GM21360 (cell line): ENCODE results near the gene RNF112.
A peak's percentile ranks its signal among the peaks of the same experiment; 100 is the strongest.

Source experiments
- ATAC-seq: cut with Tn5 transposase; IDR thresholded peaks from one replicate; pipeline ENCODE4 v1.9.1; 2021; ENCODE audit warnings: mild to moderate bottlenecking, moderate library complexity; ENCODE audit not compliant: unreplicated experiment

RNF112 gene

GRCh38 chr17:19372866-19373504 lies 38.0 kb upstream of the RNF112 start:
- no peak for ATAC-seq

- ATAC-seq = no peak
Measured at GRCh38 chr17:19374136-19374535, 36.9 kb upstream of the RNF112 start.

DNA sequence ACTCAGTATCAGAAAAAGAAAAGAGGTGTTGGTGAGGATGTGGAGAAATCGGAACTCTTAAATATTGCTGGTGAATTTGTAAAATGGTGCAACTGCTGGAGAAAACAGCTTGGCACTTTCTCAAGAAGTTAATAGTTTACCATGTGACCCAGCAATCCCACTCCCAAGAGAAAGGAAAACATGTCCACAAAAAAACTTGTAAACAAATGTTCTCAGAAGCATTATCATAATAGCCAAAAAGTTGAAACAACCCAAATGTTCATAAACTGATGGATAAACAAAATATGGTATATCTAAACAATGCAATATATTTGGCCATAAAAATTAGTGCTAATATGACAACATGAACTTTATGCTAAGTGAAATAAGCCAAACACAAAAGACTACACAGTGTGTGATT lies 35.3 kb upstream of the RNF112 start:
- ATAC-seq = no peak

DNA sequence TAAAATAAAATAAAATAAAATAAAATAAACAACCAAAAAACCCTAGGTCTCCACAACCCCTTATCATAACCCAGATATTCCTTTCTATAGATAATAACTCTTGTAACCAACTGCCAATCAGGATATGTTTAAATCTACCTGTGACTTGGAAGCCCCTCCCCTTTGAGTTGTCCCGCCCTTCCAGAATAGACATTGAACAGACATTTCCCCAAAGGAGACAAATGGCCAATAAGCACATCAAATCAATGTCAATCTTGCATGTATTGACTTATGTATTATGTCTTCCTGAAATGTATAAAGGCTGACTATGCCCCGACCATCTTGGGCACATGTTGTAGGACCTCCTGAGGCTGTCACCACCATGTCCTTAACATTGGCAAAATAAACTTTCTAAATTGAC lies 34.2 kb upstream of the RNF112 start:
- ATAC-seq = no peak

DNA sequence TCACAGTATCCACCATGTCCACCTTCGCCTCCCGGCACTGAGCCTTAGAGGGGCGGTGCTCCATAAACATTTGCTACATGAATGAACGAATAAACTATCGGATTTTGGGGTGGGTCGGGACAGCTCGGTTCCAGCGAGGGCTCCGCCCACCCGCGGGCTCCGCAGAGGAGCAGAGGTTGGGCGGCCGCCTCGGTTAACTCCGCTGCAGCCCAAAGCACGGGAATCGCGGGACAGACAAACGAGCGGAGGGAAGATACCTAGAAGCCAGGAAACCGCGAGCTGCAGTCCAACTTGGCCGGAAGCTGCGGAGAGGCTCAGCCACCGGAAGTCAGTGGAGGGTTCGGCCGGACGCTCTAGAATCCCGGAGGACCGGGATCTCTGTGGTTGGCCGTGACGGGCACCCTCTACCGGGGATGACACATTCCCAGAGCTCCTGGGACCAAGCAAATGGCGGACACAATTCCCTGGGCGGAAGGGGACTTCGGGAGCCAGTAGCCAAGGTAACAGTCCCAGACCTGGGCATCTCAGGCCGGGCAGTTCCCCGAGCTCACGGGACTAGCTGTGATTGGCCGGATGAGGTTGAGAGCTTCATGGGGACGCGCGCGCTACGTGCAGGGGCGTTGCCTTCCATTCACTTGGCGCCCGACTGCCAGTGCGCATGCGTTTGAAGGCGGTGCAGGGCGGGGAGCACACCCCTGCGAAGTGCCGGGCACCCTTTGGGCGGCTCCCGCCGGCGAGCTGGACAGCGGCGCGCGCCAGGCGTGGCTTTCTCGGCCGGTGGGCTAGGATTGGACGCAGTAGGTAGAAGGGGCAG lies 33.2 kb upstream of the RNF112 start:
- ATAC-seq = peak; percentile 85

DNA sequence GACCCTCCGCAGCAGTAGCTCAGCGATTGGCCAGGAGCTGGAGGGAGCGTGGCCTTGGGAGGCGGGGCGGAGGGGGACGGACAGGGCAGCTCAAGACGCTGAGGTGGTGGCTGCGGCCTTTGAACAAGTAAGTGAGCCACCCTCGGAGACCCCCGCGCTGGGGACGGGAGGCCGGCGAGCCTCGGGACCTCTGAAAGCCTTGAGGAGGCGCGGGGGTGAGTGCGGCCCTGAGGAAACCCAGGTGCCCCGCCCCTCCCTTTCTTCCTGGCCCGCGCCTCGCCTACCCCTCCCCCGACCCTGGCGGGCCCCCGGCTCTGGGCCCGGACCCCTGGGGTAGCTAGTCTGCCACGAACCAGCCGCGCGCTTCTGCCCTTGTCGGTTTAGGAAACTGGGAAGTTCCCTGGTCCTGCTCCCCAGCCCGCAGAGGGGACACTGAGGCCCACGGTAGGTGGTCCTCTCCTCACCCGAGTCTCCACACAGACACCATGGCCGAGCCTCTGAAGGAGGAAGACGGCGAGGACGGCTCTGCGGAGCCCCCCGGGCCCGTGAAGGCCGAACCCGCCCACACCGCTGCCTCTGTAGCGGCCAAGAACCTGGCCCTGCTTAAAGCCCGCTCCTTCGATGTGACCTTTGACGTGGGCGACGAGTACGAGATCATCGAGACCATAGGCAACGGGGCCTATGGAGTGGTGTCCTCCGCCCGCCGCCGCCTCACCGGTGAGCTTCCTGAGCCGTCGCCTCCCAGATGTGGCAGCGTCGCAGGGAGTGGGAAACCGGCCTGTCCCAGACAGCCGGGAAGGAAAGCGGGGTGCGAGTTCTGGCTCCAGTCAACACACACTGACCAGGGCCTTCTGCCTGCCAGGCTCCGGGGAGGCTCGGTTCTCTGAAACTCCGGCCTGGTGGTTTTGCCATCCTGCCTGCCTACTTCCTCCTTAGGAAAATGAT lies 32.3 kb upstream of the RNF112 start, which contains the start of gene MAPK7:
TSS of gene MAPK7 (plus strand) at position 83 of the 945 bp plus-strand sequence. CDS start at position 486, 403 bp downstream.
- ATAC-seq = no peak

DNA sequence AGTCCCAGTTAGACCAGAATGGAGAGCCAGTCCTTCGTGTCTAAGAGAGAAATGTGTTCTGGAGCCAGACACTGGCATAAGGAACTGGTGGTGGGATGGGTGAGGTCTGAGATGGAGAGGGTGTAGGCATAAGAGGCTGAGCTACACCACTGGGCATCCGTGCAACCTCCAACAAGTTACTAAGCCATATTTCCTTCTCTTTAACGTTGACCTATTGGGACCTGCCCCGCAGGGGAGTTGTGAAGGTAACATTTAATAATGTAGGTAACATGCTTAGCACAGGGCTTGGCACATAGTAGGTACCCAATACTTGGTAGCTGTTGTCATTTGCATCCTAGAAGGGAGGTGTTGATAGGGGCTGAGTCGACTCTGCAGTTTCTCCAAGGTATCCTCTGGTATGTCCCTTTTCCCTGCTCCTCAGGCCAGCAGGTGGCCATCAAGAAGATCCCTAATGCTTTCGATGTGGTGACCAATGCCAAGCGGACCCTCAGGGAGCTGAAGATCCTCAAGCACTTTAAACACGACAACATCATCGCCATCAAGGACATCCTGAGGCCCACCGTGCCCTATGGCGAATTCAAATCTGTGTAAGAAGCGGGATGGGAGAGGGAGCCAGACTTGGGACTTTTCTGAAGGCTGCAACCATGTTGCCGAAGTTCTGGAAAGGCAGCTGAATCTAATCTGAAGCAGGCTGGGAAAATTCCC lies 31.5 kb upstream of the RNF112 start:
- ATAC-seq = no peak

GRCh38 chr17:19380481-19381301 lies 30.3 kb upstream of the RNF112 start:
- ATAC-seq = no peak

GRCh38 chr17:19381361-19381740 lies 29.7 kb upstream of the RNF112 start:
- no peak for ATAC-seq

DNA sequence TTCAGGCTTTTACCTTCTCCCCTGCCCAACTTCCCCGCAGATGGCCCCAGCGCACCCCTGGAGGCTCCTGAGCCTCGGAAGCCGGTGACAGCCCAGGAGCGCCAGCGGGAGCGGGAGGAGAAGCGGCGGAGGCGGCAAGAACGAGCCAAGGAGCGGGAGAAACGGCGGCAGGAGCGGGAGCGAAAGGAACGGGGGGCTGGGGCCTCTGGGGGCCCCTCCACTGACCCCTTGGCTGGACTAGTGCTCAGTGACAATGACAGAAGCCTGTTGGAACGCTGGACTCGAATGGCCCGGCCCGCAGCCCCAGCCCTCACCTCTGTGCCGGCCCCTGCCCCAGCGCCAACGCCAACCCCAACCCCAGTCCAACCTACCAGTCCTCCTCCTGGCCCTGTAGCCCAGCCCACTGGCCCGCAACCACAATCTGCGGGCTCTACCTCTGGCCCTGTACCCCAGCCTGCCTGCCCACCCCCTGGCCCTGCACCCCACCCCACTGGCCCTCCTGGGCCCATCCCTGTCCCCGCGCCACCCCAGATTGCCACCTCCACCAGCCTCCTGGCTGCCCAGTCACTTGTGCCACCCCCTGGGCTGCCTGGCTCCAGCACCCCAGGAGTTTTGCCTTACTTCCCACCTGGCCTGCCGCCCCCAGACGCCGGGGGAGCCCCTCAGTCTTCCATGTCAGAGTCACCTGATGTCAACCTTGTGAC lies 29.1 kb upstream of the RNF112 start:
- no peak for ATAC-seq

GRCh38 chr17:19382531-19383444 lies 28.2 kb upstream of the RNF112 start:
- no peak for ATAC-seq

GRCh38 chr17:19383681-19384470 lies 27.2 kb upstream of the RNF112 start:
- no peak for ATAC-seq

GRCh38 chr17:19384723-19385391 lies 26.2 kb upstream of the RNF112 start:
- ATAC-seq = no peak

DNA sequence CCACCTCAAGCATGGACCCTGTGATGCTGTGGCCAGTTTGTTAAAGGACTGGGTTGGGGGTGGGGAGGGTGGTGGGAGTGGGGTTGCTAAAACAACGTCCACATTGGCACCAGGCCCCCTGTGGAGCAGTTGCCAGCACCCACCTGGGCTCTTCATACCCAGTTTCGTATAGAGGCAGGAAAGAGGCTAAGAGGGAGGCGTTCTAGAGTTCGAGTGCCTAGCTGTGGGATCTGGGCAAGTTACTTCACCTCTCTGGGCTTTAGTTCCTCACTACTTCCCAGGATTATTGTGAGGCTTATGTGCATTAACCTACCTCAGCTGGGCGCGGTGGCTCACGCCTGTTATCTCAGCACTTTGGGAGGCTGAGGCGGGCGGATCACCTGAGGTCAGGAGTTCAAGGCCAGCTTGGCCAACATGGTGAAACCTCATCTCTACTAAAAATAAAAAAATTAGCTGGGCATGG lies 25.5 kb upstream of the RNF112 start:
- ATAC-seq = no peak

DNA sequence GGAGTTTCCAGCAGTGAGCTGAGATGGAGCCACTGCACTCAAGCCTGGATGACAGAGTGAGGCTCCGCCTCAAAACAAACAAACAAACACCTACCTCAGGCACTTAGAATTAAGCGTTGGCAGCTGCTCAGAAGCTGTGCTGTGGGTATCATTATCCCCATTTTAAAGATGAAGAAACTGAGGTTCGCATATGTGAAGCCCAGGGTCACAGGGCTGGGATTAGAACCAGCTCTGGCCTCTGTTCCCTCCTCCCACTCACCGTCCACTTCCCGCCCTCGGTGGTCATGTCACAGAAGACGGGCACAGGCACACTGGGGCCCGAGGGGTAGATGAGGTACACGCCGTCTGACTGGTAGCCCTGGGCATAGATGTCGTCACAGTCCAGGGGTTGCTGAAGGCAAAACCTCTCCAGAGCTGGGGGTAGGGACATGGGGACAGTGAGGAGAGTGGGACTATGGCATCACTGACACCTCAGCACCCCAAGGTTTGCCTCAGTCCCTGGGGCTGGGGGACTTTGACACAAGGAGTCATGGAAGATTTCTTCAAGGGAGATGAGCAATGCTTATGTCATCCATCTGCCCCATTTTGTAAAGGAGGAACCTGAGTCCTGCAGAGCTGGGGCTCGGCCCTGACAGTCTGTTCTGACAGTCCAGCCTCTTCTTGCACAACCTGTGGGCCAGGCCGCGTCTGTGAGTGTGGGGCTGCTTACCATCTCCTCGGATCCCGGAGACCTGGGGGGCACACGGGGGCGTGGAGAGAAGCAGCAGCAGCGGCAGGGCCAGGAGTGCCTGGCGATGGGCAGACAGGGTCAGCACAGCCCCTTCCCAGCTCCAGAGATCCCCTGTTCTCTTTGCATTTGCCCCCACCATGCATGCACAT lies 24.7 kb upstream of the RNF112 start:
- ATAC-seq = no peak
